Caco-2 (cell line): Measurements from ENCODE around the gene DMAC2. TPM values are rescaled to one million over a fixed set of nuclear protein-coding genes. Genes with fewer than 3 reads are reported as not detected.

Experiments used
- BruUV-seq: library from RNA; stranded (reverse); fragments of 400-500 nt; replicated peaks from 2 replicates; lab custom pipeline; 2021; lab: Mats Ljungman, UMichigan
- CTCF ChIA-PET: fragments of 300-600 bp; sonication (Branson Sonifier 250); formaldehyde crosslinking; loops from one replicate; lab custom pipeline; 2022; ENCODE audit warnings: antibody characterized with exemption; lab: Charles Lee
- POLR2A ChIA-PET: fragments of 300-600 bp; sonication (Branson Sonifier 250); formaldehyde crosslinking; loops from one replicate; lab custom pipeline; 2022; ENCODE audit warnings: antibody characterized with exemption; lab: Charles Lee
- DNase-seq, 2 experiments: peaks; one replicate each; pipeline versions ENCODE4 v3.0.0 to v3.0.0-alpha.2; 2020 to 2022
- H3K27me3 ChIP-seq: replicated peaks from 2 replicates; pipeline ENCODE4 v1.6.0; 2011; ENCODE audit warnings: low read length; ENCODE audit not compliant: control insufficient read depth, insufficient read depth
- H3K36me3 ChIP-seq: 2 replicates; pipeline ENCODE4 v1.5.1; 2011; ENCODE audit warnings: low read length; ENCODE audit not compliant: control insufficient read depth, insufficient read depth
- H3K4me1 ChIP-seq: fragments of 250-450 bp; sonication (Bioruptor Pico); 2 replicates; pipeline ENCODE4 v1.5.1; 2020; ENCODE audit warnings: mild to moderate bottlenecking
- H3K4me3 ChIP-seq: 2 replicates; pipeline ENCODE4 v1.5.1; 2011; ENCODE audit warnings: low read depth, mild to moderate bottlenecking, control low read depth, low read length
- H3K9me3 ChIP-seq: fragments of 250-450 bp; sonication (Bioruptor Pico); 2 replicates; pipeline ENCODE4 v1.5.1; 2020; ENCODE audit warnings: mild to moderate bottlenecking, moderate library complexity
- H3K27ac Mint-ChIP-seq: one replicate; pipeline ENCODE4 v1.8.0; 2022; ENCODE audit warnings: mixed read lengths; ENCODE audit not compliant: unreplicated experiment
- H3K27me3 Mint-ChIP-seq: one replicate; pipeline ENCODE4 v1.8.0; 2022; ENCODE audit warnings: mixed read lengths; ENCODE audit not compliant: insufficient read depth, unreplicated experiment
- H3K36me3 Mint-ChIP-seq: one replicate; pipeline ENCODE4 v1.8.0; 2022; ENCODE audit warnings: mild to moderate bottlenecking, mixed read lengths; ENCODE audit not compliant: insufficient read depth, unreplicated experiment
- H3K4me1 Mint-ChIP-seq: one replicate; pipeline ENCODE4 v1.8.0; 2022; ENCODE audit warnings: low read depth, mixed read lengths; ENCODE audit not compliant: unreplicated experiment
- H3K4me3 Mint-ChIP-seq: one replicate; pipeline ENCODE4 v1.8.0; 2022; ENCODE audit warnings: mild to moderate bottlenecking, moderate library complexity, mixed read lengths; ENCODE audit not compliant: unreplicated experiment
- H3K9me3 Mint-ChIP-seq: one replicate; pipeline ENCODE4 v1.8.0; 2022; ENCODE audit warnings: mixed read lengths; ENCODE audit not compliant: unreplicated experiment
- intact Hi-C: fragments of 100-400 bp; cut with micrococcal nuclease; formaldehyde crosslinking; loops from one replicate; pipeline ENCODE4 v1.10.0; 2022; ENCODE audit not compliant: unreplicated experiment
- total RNA-seq: library from RNA; stranded (reverse); gene quantifications from 2 replicates; pipeline ENCODE4 v1.2.3, GENCODE V29; 2022
- TF ChIP-seq, protein P1 (sequence below), 2 experiments: fragments of 200-600 bp in 1 of 2; IDR thresholded peaks; 1 replicate in 1 of 2; 2 replicates in 1 of 2; pipeline versions ENCODE4 v1.5.1 to v1.8.0; 2011 to 2022; ENCODE audit warnings: antibody characterized with exemption in 1 of 2, control low read depth in 1 of 2, inconsistent platforms in 1 of 2, low read depth in 1 of 2, low read length in 1 of 2, mild to moderate bottlenecking in 1 of 2, moderate library complexity in 1 of 2; ENCODE audit not compliant: insufficient read depth in 1 of 2, severe bottlenecking in 1 of 2, unreplicated experiment in 1 of 2

The DMAC2 gene
- total RNA-seq, 1 experiment from 2014 or later, result 75.9 TPM

DNA sequence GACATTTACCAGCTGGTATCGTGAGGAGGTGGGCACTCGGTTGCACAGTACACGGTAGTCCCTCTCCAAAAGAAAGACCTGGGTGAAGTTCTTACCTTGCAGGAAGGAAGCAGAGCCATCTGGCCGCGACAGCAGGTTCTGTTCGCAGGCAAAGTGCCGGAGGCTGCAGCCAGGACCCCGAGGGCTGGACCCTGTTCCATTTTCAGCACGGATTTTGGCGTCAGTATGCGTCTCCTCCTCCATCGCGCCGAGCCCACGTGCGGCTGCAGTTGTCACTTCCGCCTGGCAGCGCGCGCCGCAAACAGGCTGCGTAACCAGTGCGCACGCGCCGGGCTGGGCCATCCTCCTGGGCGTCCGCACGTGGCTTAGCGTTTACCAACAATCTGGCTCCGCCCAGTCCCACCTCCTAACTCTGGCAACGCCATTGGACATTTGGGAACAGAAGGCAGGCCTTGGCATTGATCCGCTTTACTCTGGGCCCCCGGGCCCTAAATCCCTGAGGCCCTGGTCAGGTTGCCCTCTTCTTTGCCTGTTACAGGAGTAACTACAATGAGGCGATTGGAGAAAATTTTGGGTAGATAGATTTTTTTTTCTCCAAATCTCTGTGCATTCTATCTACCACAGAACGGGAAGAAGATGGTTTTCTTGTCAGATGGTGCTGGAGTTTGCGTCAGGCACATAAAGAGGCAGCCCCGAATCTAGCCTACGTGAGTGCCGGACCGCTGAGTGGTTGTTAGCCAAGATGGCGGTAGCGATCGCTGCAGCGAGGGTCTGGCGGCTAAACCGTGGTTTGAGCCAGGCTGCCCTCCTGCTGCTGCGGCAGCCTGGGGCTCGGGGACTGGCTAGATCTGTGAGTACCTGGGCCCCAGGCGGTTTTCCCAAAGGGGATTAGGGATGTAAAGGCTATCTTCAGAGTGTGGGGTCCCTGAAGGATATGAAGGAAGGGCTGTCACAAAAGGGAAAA is 42.3 kb downstream of the DMAC2 start, which contains the start of the genes BCKDHA and EXOSC5:
TSS of gene BCKDHA (plus strand) at position 733 of the 964 bp plus-strand sequence. CDS start at position 743, 10 bp downstream.
TSS of gene EXOSC5 (minus strand) at position 274 of the 964 bp plus-strand sequence. CDS start at position 243, 31 bp downstream.
- no peaks in the 10 kb centered on the region for H3K9me3 Mint-ChIP-seq

DNA sequence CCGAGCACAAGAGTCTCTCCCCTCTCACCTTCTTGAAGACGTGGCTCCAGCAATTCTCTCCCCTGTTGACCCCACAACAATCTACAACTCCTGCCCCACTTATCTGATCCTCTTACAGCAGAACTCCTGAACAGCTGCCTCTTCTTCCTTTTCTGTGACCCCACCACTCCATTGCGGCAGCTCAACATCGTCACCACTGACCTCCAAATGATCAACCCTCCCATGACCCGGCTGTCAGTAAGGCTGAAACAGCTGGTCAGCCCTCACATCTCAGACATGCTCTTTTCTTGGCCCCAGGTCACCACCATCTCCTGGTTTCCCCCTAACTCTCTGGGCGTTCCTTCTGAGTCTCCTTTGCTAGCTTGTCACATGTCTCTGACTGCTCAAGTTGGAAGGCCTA is 44.4 kb downstream of the DMAC2 start:
- ChIA-PET POLR2A (no interaction called here), CTCF (interaction anchor here (0.6 kb wide), 1 partner anchor 16 kb away, joined by 6 read pairs; no protein-coding TSS in a partner anchor)
- Mint-ChIP-seq H3K27me3 (no peaks in the 10 kb centered on the region), H3K27ac (no peak overlapping the region), H3K4me1 (peaks cover 15% of the 10 kb centered on the region), H3K9me3 (no peaks in the 10 kb centered on the region), H3K4me3 (no peak overlapping the region), H3K36me3 (peaks cover 29% of the 10 kb centered on the region)
- Histone ChIP-seq H3K36me3 (peaks cover 1% of the 10 kb centered on the region), H3K4me3 (no peak overlapping the region), H3K4me1 (0 out of 2 replicates have a peak, but pooled peaks cover 6% of the 10 kb centered on the region), H3K9me3 (no peaks in the 10 kb centered on the region), H3K27me3 (no peaks in the 10 kb centered on the region; the same call in 1 of the 2 replicates)
- BruUV-seq, result no TSS peak
- TF ChIP-seq, protein P1, sequence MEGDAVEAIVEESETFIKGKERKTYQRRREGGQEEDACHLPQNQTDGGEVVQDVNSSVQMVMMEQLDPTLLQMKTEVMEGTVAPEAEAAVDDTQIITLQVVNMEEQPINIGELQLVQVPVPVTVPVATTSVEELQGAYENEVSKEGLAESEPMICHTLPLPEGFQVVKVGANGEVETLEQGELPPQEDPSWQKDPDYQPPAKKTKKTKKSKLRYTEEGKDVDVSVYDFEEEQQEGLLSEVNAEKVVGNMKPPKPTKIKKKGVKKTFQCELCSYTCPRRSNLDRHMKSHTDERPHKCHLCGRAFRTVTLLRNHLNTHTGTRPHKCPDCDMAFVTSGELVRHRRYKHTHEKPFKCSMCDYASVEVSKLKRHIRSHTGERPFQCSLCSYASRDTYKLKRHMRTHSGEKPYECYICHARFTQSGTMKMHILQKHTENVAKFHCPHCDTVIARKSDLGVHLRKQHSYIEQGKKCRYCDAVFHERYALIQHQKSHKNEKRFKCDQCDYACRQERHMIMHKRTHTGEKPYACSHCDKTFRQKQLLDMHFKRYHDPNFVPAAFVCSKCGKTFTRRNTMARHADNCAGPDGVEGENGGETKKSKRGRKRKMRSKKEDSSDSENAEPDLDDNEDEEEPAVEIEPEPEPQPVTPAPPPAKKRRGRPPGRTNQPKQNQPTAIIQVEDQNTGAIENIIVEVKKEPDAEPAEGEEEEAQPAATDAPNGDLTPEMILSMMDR (IDR thresholded peaks at IDR 0.05; ENCODE audit: insufficient read depth in 1 of 2, low read depth in 1 of 2, low read length in 1 of 2, severe bottlenecking in 1 of 2, unreplicated experiment in 1 of 2), result no peak
- no peak for DNase-seq
- intact Hi-C loops, result no loop called here

More for the DNA sequence above, 42.3 kb downstream of the DMAC2 start, which contains the start of the genes BCKDHA and EXOSC5:
- Histone ChIP-seq H3K36me3 (peaks cover 1% of the 10 kb centered on the region; the same call in 1 of the 2 replicates), H3K9me3 (no peaks in the 10 kb centered on the region), H3K4me3 (peak within 1 kb of the TSS; percentile 97), H3K27me3 (no peaks in the 10 kb centered on the region; the same call in 1 of the 2 replicates), H3K4me1 (0 out of 2 replicates have a peak, but pooled peaks cover 6% of the 10 kb centered on the region)
- peaks cover 16% of the 10 kb centered on the region for H3K36me3 Mint-ChIP-seq
- TF ChIP-seq, protein P1 (IDR thresholded peaks at IDR 0.05; ENCODE audit: insufficient read depth in 1 of 2, low read depth in 1 of 2, low read length in 1 of 2, severe bottlenecking in 1 of 2, unreplicated experiment in 1 of 2), result no peak
- peak within 1 kb of the TSS; percentile 99 for H3K4me3 Mint-ChIP-seq
- peak within 1 kb of the TSS; percentile 100 for H3K27ac Mint-ChIP-seq
- H3K27me3 Mint-ChIP-seq, result no peaks in the 10 kb centered on the region
- DNase-seq, result peak; percentile 99 to 100
- ChIA-PET CTCF (interaction anchor here (0.6 kb wide), 1 partner anchor 1957 kb away, joined by 5 read pairs; no protein-coding TSS in a partner anchor), POLR2A (interaction anchor here (1.0 to 1.3 kb wide), 2 partner anchors 42 kb away, joined by 3 to 4 read pairs; partner anchors contain the start of gene DMAC2)
- peaks cover 15% of the 10 kb centered on the region for H3K4me1 Mint-ChIP-seq
- intact Hi-C loops, result loop anchor here (1.0 kb wide), 2 partner anchors 30 to 33 kb away; partner anchors contain the start of genes B3GNT8 and B9D2
- TSS peak; percentile 70 for BruUV-seq

DNA sequence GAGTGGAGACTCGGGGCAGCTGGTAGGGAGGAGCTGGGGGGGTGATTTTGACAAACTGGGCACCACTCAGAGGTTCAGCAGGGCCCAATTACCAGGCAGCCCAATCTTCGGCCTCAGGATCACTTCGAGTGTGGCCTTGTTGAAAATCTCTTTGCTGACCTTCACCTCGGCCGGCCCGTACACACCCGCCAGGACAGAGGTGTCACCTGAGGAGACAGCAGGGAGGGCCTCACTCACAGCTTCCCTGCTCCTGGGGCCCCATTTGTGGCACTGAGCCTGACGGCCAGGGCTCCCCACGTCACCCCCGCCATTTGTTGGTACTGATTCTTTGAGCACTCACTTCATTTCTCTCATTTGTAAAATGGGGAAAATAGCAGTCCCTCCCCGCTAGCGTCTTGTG is 46.9 kb downstream of the DMAC2 start:
- H3K4me3 ChIP-seq, result no peak overlapping the region
- H3K4me1 ChIP-seq, result no peaks in the 10 kb centered on the region
- Mint-ChIP-seq H3K4me1 (peaks cover under 1% of the 10 kb centered on the region), H3K36me3 (peaks cover 46% of the 10 kb centered on the region), H3K27me3 (no peaks in the 10 kb centered on the region), H3K9me3 (no peaks in the 10 kb centered on the region), H3K27ac (no peak overlapping the region), H3K4me3 (no peak overlapping the region)
- CTCF ChIA-PET, result no interaction called here
- no peaks in the 10 kb centered on the region for H3K27me3 ChIP-seq
- intact Hi-C loops, result no loop called here
- H3K9me3 ChIP-seq, result no peaks in the 10 kb centered on the region
- no TSS peak for BruUV-seq
- peaks cover 1% of the 10 kb centered on the region for H3K36me3 ChIP-seq
- POLR2A ChIA-PET, result no interaction called here
- TF ChIP-seq, protein P1 (IDR thresholded peaks at IDR 0.05; ENCODE audit: insufficient read depth in 1 of 2, low read depth in 1 of 2, low read length in 1 of 2, severe bottlenecking in 1 of 2, unreplicated experiment in 1 of 2), result no peak
- DNase-seq, result no peak
